Loucy (cell line): Measurements from ENCODE around the gene PDYN.

Experiments
- CTCF ChIP-seq: fragments of 200-600 bp; sonication (generic); conservative IDR thresholded peaks from 2 replicates; pipeline ENCODE4 v1.5.1; 2014; ENCODE audit warnings: mild to moderate bottlenecking, antibody characterized with exemption, low read length
- EZH2phosphoT487 ChIP-seq: fragments of 200-600 bp; IDR thresholded peaks from 2 replicates; pipeline ENCODE4 v1.6.1; 2018; ENCODE audit warnings: antibody characterized with exemption, mild to moderate bottlenecking, moderate library complexity, borderline replicate concordance

GRCh38 chr20:1998193-1998520, 4.3 kb upstream of the PDYN start:
- TF ChIP-seq CTCF (no peak), EZH2phosphoT487 (no peak)
